PC-3 (cell line): Measurements from ENCODE around the gene GSG1L.

Source experiments
- EZH2phosphoT487 ChIP-seq: fragments of 300-600 bp; sonication (generic); IDR thresholded peaks from 2 replicates; pipeline ENCODE4 v1.6.1; 2018; ENCODE audit warnings: mild to moderate bottlenecking, antibody characterized with exemption, low read length, borderline replicate concordance
- TF ChIP-seq, protein P1 (sequence below): fragments of 300-600 bp; sonication (generic); conservative IDR thresholded peaks from 2 replicates; pipeline ENCODE4 v1.5.1; 2017; ENCODE audit warnings: antibody characterized with exemption, low read depth, mild to moderate bottlenecking, low read length

DNA sequence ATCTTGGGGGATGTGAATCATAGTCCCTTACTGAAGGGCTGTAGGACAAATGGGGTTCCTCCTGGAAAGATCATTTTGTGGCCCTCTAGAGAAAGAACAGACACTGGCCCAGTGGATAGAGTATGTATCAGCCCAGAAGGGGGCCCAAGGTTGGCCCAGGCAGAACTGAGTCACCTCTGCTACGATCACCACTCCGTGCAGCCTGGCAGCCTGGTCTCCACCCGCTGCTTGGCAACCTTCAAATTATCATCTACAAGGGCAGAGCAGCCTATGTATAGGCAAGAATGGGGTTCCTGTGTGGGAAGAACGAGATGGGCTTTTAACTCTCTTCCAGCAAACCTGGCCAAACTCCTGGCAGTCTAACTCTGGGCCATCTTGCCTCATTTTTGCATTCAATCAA, 61.9 kb downstream of the GSG1L start:
- TF ChIP-seq, protein P1, sequence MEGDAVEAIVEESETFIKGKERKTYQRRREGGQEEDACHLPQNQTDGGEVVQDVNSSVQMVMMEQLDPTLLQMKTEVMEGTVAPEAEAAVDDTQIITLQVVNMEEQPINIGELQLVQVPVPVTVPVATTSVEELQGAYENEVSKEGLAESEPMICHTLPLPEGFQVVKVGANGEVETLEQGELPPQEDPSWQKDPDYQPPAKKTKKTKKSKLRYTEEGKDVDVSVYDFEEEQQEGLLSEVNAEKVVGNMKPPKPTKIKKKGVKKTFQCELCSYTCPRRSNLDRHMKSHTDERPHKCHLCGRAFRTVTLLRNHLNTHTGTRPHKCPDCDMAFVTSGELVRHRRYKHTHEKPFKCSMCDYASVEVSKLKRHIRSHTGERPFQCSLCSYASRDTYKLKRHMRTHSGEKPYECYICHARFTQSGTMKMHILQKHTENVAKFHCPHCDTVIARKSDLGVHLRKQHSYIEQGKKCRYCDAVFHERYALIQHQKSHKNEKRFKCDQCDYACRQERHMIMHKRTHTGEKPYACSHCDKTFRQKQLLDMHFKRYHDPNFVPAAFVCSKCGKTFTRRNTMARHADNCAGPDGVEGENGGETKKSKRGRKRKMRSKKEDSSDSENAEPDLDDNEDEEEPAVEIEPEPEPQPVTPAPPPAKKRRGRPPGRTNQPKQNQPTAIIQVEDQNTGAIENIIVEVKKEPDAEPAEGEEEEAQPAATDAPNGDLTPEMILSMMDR = no peak
- no peak for TF ChIP-seq EZH2phosphoT487
